NB4 (cell line): Measurements from ENCODE around the gene AMH.
"Not testable (repeated sequence)": the region's sequence is repeated elsewhere in the genome, so short reads cannot be mapped to it uniquely, and the experiment has no call there.

Experiments
- DNase-seq: peaks from one replicate; pipeline ENCODE4 v3.0.0; 2010; ENCODE audit warnings: low read depth
- H3K4me3 ChIP-seq: one replicate; pipeline ENCODE4 v1.5.1; 2011; ENCODE audit warnings: mild to moderate bottlenecking, low read depth, low read length, moderate library complexity
- CTCF ChIP-seq: IDR thresholded peaks from one replicate; pipeline ENCODE4 v1.5.1; 2012; ENCODE audit warnings: low read depth, low read length
- MYC ChIP-seq: IDR thresholded peaks from 2 replicates; pipeline ENCODE4 v1.6.1; 2011; ENCODE audit warnings: low read depth, low read length
- POLR2A ChIP-seq: IDR thresholded peaks from 2 replicates; pipeline ENCODE4 v1.6.1; 2011; ENCODE audit warnings: mild to moderate bottlenecking; ENCODE audit not compliant: insufficient read length; ENCODE audit errors: extremely low read depth
- TF ChIP-seq, protein P1 (sequence below): IDR thresholded peaks from 2 replicates; pipeline ENCODE4 v1.6.1; 2011; ENCODE audit warnings: low read depth, low read length

Gene AMH

DNA sequence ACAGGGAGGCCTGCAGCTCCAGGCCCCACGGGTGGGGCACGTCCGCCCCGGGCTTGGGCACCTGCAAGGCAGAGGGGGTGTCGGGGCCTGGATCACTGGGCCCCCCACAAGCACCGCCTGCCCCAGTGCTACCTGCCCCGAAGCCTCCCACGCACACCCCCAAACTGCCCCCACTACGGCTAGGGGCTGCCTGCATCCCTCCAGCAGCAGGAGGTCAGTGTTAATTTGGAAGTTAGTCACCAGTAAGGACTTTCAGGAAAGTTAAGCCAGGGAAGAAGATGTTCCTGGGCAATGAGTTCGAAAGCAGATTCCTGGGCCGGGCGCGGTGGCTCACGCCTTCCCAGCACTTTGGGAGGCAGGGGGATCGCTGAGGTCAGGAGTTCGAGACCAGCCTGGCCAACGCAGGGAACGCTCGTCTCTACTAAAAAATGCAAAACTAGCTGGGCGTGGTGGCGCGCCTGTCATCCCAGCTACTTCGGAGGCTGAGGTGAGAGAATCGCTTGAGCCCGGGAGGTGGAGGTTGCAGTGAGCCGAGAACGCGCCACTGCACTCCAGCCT, 27.4 kb downstream of the AMH start:
- H3K4me3 ChIP-seq: no peak overlapping the region
- no peak for DNase-seq
- TF ChIP-seq, protein P1, sequence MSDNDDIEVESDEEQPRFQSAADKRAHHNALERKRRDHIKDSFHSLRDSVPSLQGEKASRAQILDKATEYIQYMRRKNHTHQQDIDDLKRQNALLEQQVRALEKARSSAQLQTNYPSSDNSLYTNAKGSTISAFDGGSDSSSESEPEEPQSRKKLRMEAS: no peak
- TF ChIP-seq MYC: no peak
- TF ChIP-seq CTCF: no peak
- no peak for TF ChIP-seq POLR2A

DNA sequence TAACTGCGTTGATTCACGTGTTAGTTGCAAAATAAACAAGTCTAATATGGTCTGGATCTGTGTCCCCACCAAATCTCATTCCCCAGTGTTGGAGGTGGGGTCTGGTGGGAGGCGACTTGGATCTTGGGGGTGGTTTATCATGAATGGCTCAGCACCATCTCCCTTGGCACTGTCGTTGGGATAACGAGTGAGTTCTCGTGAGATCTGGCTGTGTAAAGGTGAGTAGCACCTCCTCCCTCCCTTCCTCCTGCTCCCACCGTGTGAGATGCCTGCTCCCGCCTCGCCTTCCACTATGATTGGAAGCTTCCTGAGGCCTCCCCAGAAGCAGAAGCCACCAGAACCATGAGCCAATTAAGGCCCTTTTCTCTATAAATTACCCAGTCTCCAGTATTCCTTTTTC, 28.0 kb downstream of the AMH start:
- no peak overlapping the region for H3K4me3 ChIP-seq
- TF ChIP-seq POLR2A (no peak), MYC (no peak), CTCF (no peak)
- TF ChIP-seq, protein P1: no peak
- DNase-seq: no peak

GRCh38 chr19:2278459-2279158, 29.5 kb downstream of the AMH start:
- TF ChIP-seq, protein P1: no peak
- TF ChIP-seq MYC (no peak), CTCF (no peak), POLR2A (no peak)
- no peak for DNase-seq
- H3K4me3 ChIP-seq: no peak overlapping the region

- no peak for DNase-seq
- TF ChIP-seq CTCF: no peak
- TF ChIP-seq POLR2A: no peak
- no peak for TF ChIP-seq MYC
- TF ChIP-seq, protein P1: no peak
- H3K4me3 ChIP-seq: no peak overlapping the region
These were observed 31.6 kb downstream of the AMH start for GRCh38 chr19:2280633-2281264.

DNA sequence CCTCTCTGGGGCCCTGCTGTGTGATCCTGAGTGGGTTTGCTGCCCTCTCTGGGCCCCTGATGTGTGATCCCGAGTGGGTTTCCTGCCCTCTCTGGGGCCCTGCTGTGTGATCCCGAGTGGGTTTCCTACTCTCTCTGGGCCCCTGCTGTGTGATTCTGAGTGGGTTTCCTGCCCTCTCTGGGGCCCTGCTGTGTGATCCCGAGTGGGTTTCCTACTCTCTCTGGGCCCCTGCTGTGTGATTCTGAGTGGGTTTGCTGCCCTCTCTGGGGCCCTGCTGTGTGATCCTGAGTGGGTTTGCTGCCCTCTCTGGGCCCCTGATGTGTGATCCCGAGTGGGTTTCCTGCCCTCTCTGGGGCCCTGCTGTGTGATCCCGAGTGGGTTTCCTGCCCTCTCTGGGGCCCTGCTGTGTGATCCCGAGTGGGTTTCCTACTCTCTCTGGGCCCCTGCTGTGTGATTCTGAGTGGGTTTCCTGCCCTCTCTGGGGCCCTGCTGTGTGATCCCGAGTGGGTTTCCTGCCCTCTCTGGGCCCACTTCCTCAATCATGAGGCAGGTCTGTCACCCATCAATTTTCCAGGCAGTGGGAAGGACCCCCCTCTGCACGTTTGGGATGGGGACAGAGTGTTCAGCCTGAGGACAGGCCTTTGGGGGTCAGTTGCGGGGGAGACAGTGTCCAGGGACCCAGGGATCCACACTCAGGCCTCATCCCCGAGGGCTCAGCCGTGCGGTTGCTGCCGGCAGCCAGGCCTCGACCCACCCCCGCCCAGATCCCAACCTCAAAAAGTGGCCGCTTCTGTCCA, 32.3 kb downstream of the AMH start:
- not testable (repeated sequence) for H3K4me3 ChIP-seq, DNase-seq
